GM23338 (cell line): ENCODE measurements around the gene PHF24. TPM values are rescaled to one million over a fixed set of nuclear protein-coding genes. Genes with fewer than 3 reads are reported as not detected.
"Not testable (repeated sequence)": the region's sequence is repeated elsewhere in the genome, so short reads cannot be mapped to it uniquely, and the experiment has no call there.

Source experiments
- ATAC-seq: fragments of 200-7000 bp; cut with Tn5 transposase; 3 replicates; pipeline ENCODE4 v1.9.1; 2020
- DNase-seq: peaks from one replicate; pipeline ENCODE4 v3.0.0-alpha.2; 2015; ENCODE audit warnings: low spot score
- H2AFZ ChIP-seq: fragments of 200-600 bp; sonication (generic); 2 replicates; pipeline ENCODE4 v1.8.0; 2016; ENCODE audit warnings: antibody characterized with exemption, mild to moderate bottlenecking, moderate library complexity
- H3F3A ChIP-seq: fragments of 200-600 bp; sonication (generic); replicated peaks from 2 replicates; pipeline ENCODE4 v1.8.0; 2017; ENCODE audit warnings: antibody characterized with exemption, mixed run types, low read depth
- H3K27ac ChIP-seq: fragments of 200-600 bp; sonication (generic); 2 replicates; pipeline ENCODE4 v1.6.1; 2016; ENCODE audit warnings: low read depth
- H3K27me3 ChIP-seq: fragments of 200-600 bp; sonication (generic); 2 replicates; pipeline ENCODE4 v1.8.0; 2016; ENCODE audit warnings: mild to moderate bottlenecking, mixed run types, moderate library complexity; ENCODE audit not compliant: insufficient read depth
- H3K36me3 ChIP-seq: fragments of 200-600 bp; sonication (generic); 2 replicates; pipeline ENCODE4 v1.8.0; 2016; ENCODE audit warnings: mild to moderate bottlenecking; ENCODE audit not compliant: insufficient read depth
- H3K4me1 ChIP-seq: fragments of 200-600 bp; sonication (generic); 2 replicates; pipeline ENCODE4 v1.8.0; 2016; ENCODE audit warnings: mild to moderate bottlenecking, moderate library complexity; ENCODE audit not compliant: insufficient read depth
- H3K4me2 ChIP-seq: fragments of 200-600 bp; sonication (generic); 2 replicates; pipeline ENCODE4 v1.7.1; 2017; ENCODE audit warnings: mixed run types
- H3K4me3 ChIP-seq: fragments of 200-600 bp; sonication (generic); 2 replicates; pipeline ENCODE4 v1.6.1; 2016; ENCODE audit warnings: mixed run types
- H3K79me2 ChIP-seq: fragments of 200-600 bp; sonication (generic); replicated peaks from 2 replicates; pipeline ENCODE4 v1.8.0; 2017; ENCODE audit warnings: mild to moderate bottlenecking; ENCODE audit not compliant: insufficient read depth
- H3K9me2 ChIP-seq: fragments of 200-600 bp; sonication (generic); 2 replicates; pipeline ENCODE4 v1.8.0; 2017; ENCODE audit not compliant: insufficient read depth
- H4K20me1 ChIP-seq: fragments of 200-600 bp; sonication (generic); replicated peaks from 2 replicates; pipeline ENCODE4 v1.8.0; 2017; ENCODE audit warnings: mild to moderate bottlenecking; ENCODE audit not compliant: insufficient read depth
- H3K27ac Mint-ChIP-seq: 2 replicates; pipeline ENCODE4 v1.8.0; 2020; ENCODE audit warnings: inconsistent platforms, mild to moderate bottlenecking, moderate library complexity, mixed read lengths
- H3K27me3 Mint-ChIP-seq: 3 replicates; pipeline ENCODE4 v1.8.0; 2022; ENCODE audit warnings: low read depth, mild to moderate bottlenecking, moderate library complexity, mixed read lengths, inconsistent platforms; ENCODE audit not compliant: insufficient read depth, poor library complexity
- H3K36me3 Mint-ChIP-seq: 3 replicates; pipeline ENCODE4 v1.8.0; 2021; ENCODE audit warnings: low read depth, mild to moderate bottlenecking, inconsistent platforms, moderate library complexity, mixed read lengths
- H3K4me1 Mint-ChIP-seq: 3 replicates; pipeline ENCODE4 v1.8.0; 2020; ENCODE audit warnings: mild to moderate bottlenecking, inconsistent platforms, mixed read lengths
- H3K4me3 Mint-ChIP-seq: 3 replicates; pipeline ENCODE4 v1.8.0; 2021; ENCODE audit warnings: moderate library complexity, mild to moderate bottlenecking, inconsistent platforms, mixed read lengths
- H3K9me3 Mint-ChIP-seq: 3 replicates; pipeline ENCODE4 v1.8.0; 2020; ENCODE audit warnings: moderate library complexity, mild to moderate bottlenecking, inconsistent platforms, mixed read lengths
- CREB1 ChIP-seq: fragments of 250-450 bp; sonication (Bioruptor Pico); IDR thresholded peaks from 2 replicates; pipeline ENCODE4 v1.5.0; 2020; ENCODE audit warnings: low read depth, mild to moderate bottlenecking, moderate library complexity
- CTCF ChIP-seq, 2 experiments: fragments of 200-600 bp in 1 of 2; sonication (generic) in 1 of 2; conservative IDR thresholded peaks; 2 replicates each; pipeline versions ENCODE4 v1.5.1 to v1.6.1; 2016 to 2017; ENCODE audit warnings: antibody characterized with exemption in 2 of 2, low read depth in 2 of 2, mild to moderate bottlenecking in 2 of 2, moderate library complexity in 1 of 2
- ETS1 ChIP-seq: IDR thresholded peaks from 2 replicates; pipeline ENCODE4 v1.6.1; 2016; ENCODE audit warnings: antibody characterized with exemption
- EZH2phosphoT487 ChIP-seq: fragments of 200-600 bp; sonication (generic); IDR thresholded peaks from one replicate; pipeline ENCODE4 v1.8.1; 2018; ENCODE audit warnings: antibody characterized with exemption; ENCODE audit not compliant: unreplicated experiment
- JUNB ChIP-seq: IDR thresholded peaks from one replicate; pipeline ENCODE4 v1.6.1; 2016; ENCODE audit warnings: antibody characterized with exemption; ENCODE audit not compliant: unreplicated experiment
- STAT1 ChIP-seq: IDR thresholded peaks from one replicate; pipeline ENCODE4 v1.6.1; 2016; ENCODE audit warnings: antibody characterized with exemption; ENCODE audit not compliant: unreplicated experiment
- ZNF114 ChIP-seq: fragments of 250-450 bp; sonication (Bioruptor Pico); IDR thresholded peaks from 2 replicates; pipeline ENCODE4 v1.5.0; 2020; ENCODE audit warnings: mild to moderate bottlenecking, moderate library complexity
- ZNF331 ChIP-seq: fragments of 250-450 bp; sonication (Bioruptor Pico); IDR thresholded peaks from 2 replicates; pipeline ENCODE4 v1.5.0; 2020; ENCODE audit warnings: low read depth, mild to moderate bottlenecking, moderate library complexity
- ZNF462 ChIP-seq: fragments of 250-450 bp; sonication (Bioruptor Pico); IDR thresholded peaks from 2 replicates; pipeline ENCODE4 v1.5.0; 2020; ENCODE audit warnings: mild to moderate bottlenecking, moderate library complexity
- polyA plus RNA-seq: library from polyadenylated mRNA; unstranded; fragments of >200 nt; fragmentation: Nextera tagmentation; extraction: Ambion mirVana; gene quantifications from 2 replicates; pipeline ENCODE4 v1.2.1, GENCODE V29; 2016
- total RNA-seq: library from RNA; depleted of rRNA; stranded (reverse); fragments of >200 nt; shearing (Covaris generic); gene quantifications from 2 replicates; pipeline ENCODE4 v1.2.3, GENCODE V29; 2014

PHF24 gene
- total and polyA plus RNA-seq, 2 experiments from 2014 or later = 0.05 to 0.14 TPM

GRCh38 chr9:34954225-34954624 is 3.9 kb upstream of the PHF24 start:
- Histone ChIP-seq H3K36me3 (no peaks in the 10 kb centered on the region), H4K20me1 (no peaks in the 10 kb centered on the region), H3K4me1 (peaks cover 3% of the 10 kb centered on the region; the same call in 1 of the 2 replicates), H3K79me2 (no peaks in the 10 kb centered on the region), H3K9me2 (no peaks in the 10 kb centered on the region), H3F3A (0 out of 2 replicates have a peak, but pooled peaks cover 3% of the 10 kb centered on the region), H3K4me2 (no peak overlapping the region), H3K4me3 (no peak overlapping the region), H3K27me3 (peaks cover 39% of the 10 kb centered on the region), H3K27ac (no peak overlapping the region), H2AFZ (no peak overlapping the region)
- H3K4me3 Mint-ChIP-seq = no peak overlapping the region
- peaks cover 2% of the 10 kb centered on the region; the same call in 1 of the 3 replicates for H3K4me1 Mint-ChIP-seq
- no peak for ATAC-seq
- no peaks in the 10 kb centered on the region for H3K9me3 Mint-ChIP-seq
- no peak for DNase-seq
- H3K27me3 Mint-ChIP-seq = peaks cover 21% of the 10 kb centered on the region
- no peak overlapping the region for H3K27ac Mint-ChIP-seq
- TF ChIP-seq ETS1 (no peak), ZNF331 (no peak), JUNB (no peak), ZNF114 (CRISPR knock-in tag) (no peak), CTCF (conservative IDR thresholded peaks at IDR 0.05; ENCODE audit: low read depth in 2 of 2) (no peak), EZH2phosphoT487 (no peak), STAT1 (no peak), CREB1 (CRISPR knock-in tag) (no peak)
- H3K36me3 Mint-ChIP-seq = no peaks in the 10 kb centered on the region

GRCh38 chr9:34956066-34956465 is 2.0 kb upstream of the PHF24 start:
- H3K27me3 Mint-ChIP-seq = peaks cover 26% of the 10 kb centered on the region
- H3K4me1 Mint-ChIP-seq, H3K9me3 Mint-ChIP-seq, ATAC-seq, H3K27ac ChIP-seq, H3K36me3 ChIP-seq, H3K4me3 Mint-ChIP-seq, H3K9me2 ChIP-seq, H2AFZ ChIP-seq, H3K27ac Mint-ChIP-seq, H3K4me3 ChIP-seq, DNase-seq, H3K79me2 ChIP-seq, H3K4me2 ChIP-seq, H3K4me1 ChIP-seq, H3F3A ChIP-seq, H3K36me3 Mint-ChIP-seq, H4K20me1 ChIP-seq: not testable (repeated sequence)
- H3K27me3 ChIP-seq = peaks cover 57% of the 10 kb centered on the region

- H3F3A ChIP-seq = 0 out of 2 replicates have a peak, but pooled peaks cover 3% of the 10 kb centered on the region
- no peak overlapping the region for H3K4me3 ChIP-seq
- peaks cover 3% of the 10 kb centered on the region; the same call in 1 of the 2 replicates for H3K4me1 ChIP-seq
- Mint-ChIP-seq H3K9me3 (no peaks in the 10 kb centered on the region), H3K36me3 (no peaks in the 10 kb centered on the region), H3K27me3 (peaks cover 26% of the 10 kb centered on the region), H3K4me3 (0 out of 3 replicates have a peak overlapping the region, but pooled peaks have one; percentile 75), H3K4me1 (peaks cover 2% of the 10 kb centered on the region; the same call in 1 of the 3 replicates), H3K27ac (no peak overlapping the region)
- H3K27ac ChIP-seq = no peak overlapping the region
- H3K79me2 ChIP-seq = no peaks in the 10 kb centered on the region
- DNase-seq (no peak), ATAC-seq (no peak)
- no peak overlapping the region for H2AFZ ChIP-seq
- no peaks in the 10 kb centered on the region for H3K36me3 ChIP-seq
- no peaks in the 10 kb centered on the region for H3K9me2 ChIP-seq
- H3K4me2 ChIP-seq = no peak overlapping the region
- no peaks in the 10 kb centered on the region for H4K20me1 ChIP-seq
- H3K27me3 ChIP-seq = peaks cover 63% of the 10 kb centered on the region
- TF ChIP-seq ZNF331 (no peak), ZNF462 (no peak)
Observed at GRCh38 chr9:34956648-34957047, 1.4 kb upstream of the PHF24 start.
